Activated T-helper 1 cell treated with Interleukin-2 at 50 U/mL for 16 hours (primary cell): ENCODE measurements around the gene CNP.
"Not testable (repeated sequence)": the region's sequence is repeated elsewhere in the genome, so short reads cannot be mapped to it uniquely, and the experiment has no call there.

Experiments
- DNase-seq: peaks from one replicate; pipeline ENCODE4 v3.0.0-alpha.2; 2020; ENCODE audit warnings: low read depth

The CNP gene

GRCh38 chr17:41966463-41967140 lies at the start of gene CNP:
TSS of gene CNP (plus strand) at chr17:41966795. CDS start at chr17:41966885, 90 bp downstream.
- peak; percentile 88 for DNase-seq

DNA sequence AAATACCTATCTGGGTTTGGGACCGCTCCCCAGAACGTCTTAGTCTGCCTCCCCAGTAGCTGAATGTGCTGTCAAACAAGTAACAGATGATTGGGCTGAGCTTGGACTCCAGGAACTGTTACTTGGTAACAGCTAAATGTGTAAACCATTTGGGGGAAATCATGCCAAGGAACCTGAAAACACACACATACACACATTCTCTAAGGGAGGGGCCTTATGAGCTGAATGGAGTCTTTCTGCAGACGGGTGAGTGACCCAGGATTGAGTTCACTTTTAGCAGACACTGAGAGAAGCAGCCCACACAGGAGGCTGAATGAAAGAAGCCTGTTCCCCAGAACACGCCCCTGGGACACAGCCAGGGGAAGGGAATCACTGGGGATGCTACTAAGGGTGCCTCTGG lies 49.4 kb upstream of the CNP start:
- DNase-seq = no peak

DNA sequence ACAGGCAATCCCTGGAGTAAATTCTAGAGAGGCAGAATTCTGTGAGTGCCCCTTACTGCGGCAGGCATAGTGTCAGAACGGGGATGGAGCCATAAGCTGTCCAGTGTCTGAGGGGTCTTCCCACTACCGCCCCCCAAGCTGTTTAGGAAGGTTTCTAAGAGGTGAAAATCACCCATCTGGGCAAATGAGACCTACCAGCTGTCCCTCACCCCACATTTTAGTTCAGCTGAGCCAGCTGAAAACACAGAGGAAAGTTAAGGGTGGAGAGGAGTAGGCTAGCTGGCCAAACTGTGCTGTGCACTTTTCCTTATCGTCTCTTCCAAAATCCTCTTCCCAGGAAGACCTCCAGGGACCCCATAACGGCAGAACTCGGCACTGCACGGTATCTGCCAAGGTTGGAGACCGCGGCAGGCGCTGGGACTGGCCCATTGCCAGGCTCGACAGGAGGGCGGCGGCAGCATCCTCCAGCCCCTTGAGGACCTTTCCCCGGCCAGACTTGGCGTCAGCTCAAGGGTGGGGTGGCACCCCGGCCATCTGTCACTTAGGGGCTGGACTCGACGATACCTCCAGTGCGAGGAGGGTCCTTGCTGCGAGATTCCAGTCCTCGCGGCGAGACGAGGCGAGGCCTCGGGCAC lies 48.8 kb upstream of the CNP start:
- DNase-seq = peak; percentile 9

DNA sequence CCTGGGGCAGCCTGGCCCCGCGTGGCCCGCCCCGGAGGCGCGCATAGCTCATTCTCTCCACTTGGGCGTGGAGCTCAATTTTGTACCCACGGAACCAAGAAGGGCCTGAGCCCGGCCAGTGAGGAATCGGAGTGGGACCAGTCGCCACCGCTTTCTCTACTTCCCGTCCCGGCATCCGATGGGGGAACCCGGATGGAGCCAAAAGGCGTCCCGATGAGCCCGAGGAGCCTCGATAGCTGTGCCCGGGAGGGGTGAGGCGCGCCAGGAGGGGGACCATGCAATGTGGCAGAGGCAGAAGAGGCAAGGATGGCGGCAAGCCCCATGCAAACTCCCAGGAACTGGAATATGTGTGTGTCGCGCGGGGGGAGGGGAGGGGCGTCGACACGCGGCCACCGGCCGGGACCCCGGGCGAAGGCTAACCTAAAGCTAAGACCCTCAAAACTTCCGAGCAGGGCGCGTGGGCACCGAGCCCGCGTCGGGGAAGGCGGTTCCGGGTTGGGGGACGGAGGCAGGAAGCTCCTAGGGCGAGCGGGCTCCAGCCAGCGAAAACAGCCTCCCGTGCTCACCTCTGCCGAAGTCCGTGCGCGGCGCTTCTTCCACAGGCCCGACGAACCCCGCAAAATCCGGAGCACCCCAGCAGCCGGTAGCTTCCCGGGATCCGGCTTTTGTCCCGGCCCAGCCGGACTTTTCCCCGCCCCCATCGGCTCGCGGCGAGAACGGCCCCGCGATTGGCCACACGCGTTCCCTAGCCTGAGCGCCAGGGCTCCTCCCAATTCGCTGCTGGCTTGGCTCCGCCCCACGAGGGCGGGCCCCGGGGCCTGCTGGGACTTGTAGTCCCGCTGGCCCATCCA lies 48.1 kb upstream of the CNP start, which contains the start of gene ACLY:
Gene ACLY (minus strand): TSS at position 638 of the 851 bp plus-strand sequence. CDS start 5,078 bp downstream, outside the sequence.
- DNase-seq = peak; percentile 96

- no peak for DNase-seq
These were observed 47.3 kb upstream of the CNP start for GRCh38 chr17:41919165-41919817.

DNA sequence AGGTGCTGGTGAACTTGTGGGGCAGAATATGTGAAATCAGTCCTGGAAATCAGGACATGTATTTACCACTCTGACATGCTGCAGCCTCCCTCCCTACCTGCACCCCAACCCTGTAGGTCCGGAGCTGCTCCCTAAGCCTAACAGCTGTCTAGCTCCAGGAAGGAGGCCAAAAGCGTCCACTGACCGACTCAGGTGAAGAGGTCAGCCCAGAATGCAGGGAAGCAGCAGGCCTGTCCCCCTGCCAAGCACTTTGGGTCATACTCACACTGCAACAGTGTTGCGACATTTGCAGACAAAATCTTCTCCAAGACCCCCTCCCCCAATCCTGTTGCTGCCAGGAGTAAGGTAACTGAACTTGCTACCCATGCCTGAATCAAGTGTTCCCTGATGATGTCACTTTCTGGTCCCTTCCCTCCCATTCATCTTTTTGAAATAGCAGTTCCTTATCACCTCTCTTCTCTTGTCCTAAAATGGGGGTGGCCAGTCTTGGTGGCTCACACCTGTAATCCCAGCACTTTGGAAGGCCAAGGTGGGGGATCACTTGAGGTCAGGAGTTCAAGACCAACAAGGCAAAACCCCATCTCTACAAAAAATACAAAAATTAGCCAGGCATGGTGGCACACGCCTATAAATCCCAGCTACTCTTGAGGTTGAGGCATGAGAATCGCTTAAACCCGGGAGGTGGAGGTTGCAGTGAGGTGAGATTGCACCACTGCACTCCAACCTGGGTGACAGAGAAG lies 46.6 kb upstream of the CNP start:
- DNase-seq = no peak

- no peak for DNase-seq
These were observed 46.0 kb upstream of the CNP start for GRCh38 chr17:41920580-41920955.

DNA sequence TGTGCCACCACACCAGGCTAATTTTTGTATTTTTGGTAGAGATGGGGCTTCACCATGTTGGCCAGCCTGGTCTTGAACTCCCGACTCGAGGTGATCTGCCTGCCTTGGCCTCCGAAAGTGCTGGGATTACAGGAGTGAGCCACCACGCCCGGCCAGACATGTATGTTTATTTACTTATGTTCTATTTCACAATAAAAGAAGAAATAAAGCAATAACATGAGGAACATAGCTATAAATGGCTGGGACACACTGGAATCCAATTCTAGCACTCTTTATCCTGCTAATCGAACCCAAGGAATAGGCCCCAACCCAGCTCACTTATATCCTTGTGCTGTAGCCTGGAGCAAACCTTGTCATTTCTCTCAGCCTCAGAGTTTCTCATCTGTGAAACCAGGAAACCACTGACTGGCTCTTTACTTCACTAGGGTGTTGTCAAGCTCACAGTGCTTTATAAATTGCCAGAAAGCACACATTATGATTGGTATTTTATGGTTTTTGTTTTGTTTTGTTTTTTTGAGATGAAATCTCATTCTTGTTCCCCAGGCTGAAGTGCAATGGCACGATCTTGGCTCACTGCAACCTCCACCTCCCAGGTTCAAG lies 40.5 kb upstream of the CNP start:
- no peak for DNase-seq

DNA sequence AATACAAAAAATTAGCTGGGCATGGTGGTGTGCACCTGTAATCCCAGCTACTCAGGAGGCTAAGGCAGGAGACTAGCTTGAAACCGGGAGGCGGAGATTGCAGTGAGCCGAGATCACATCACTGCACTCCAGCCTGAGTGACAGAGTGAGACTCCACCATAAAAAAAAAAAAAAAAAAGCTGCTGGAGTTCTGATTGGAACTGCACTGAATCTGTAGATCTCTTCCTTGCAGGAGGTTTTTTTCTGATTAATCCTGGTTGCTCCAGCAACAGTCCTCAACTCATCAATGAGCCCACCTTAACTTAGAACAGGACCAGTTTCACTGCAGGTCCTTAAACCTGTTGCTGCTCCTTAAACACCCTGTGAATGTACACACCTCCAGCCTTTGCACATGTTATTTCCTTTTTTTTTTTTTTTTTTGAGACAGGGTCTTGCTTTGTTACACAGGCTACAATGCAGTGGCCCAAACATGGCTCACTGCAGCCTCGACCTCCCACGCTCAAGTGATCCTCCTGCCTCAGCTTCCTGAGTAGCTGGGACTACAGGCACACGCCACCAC lies 37.8 kb upstream of the CNP start:
- no peak for DNase-seq

DNA sequence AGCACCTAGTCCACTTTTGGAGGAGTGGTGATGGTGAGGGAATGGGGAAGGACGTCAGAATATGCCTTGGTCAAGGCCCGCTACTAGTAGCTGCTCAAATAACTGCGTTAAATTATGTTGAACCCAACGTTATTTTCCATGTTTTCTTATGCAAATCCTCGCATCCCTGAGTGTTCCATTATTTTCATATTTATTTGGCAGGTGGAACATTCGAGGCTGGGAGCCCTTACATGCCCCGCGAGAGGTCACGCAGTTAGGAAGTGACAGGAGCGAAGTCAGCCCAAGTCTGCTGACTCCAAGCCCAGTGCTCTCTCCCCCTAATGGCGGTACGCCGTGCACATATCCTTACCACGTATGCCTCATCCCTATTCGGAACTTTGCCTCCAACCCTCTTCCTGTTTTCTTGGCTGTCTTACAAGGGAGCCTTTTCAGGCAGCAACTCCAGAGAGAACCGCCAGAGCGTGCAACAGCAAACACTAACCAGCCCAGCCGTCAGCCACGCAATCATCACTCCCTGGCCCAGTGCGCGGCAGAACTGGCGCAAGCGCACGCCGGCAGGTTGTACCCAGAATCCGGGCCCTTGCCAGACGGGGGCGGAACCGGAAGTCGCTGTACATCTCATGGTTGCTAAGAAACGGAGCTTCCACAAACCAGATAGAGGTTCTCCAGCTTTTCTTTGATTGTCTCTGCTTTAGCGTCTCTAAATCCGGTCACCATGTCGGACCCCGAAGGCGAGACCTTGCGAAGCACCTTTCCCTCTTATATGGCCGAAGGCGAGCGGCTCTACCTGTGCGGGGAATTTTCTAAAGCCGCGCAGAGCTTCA lies 36.4 kb upstream of the CNP start, which contains the start of gene ODAD4:
Gene ODAD4 (plus strand): TSS at position 609 of the 824 bp plus-strand sequence. CDS start 107 bp downstream, at position 716.
- DNase-seq = peak; percentile 94

DNA sequence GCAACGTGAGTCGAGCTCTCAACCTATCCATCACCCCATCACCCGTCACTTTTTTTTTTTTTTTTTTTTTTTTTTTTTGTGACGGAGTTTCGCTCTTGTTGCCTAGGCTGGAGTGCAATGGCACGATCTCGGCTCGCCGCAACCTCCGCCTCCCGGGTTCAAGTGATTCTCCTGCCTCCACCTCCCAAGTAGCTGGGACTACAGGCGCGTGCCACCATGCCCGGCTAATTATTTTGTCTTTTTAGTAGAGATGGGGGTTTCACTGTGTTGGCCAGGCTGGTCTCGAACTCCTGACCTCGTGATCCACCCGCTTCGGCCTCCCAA lies 35.8 kb upstream of the CNP start:
- not testable (repeated sequence) for DNase-seq

DNA sequence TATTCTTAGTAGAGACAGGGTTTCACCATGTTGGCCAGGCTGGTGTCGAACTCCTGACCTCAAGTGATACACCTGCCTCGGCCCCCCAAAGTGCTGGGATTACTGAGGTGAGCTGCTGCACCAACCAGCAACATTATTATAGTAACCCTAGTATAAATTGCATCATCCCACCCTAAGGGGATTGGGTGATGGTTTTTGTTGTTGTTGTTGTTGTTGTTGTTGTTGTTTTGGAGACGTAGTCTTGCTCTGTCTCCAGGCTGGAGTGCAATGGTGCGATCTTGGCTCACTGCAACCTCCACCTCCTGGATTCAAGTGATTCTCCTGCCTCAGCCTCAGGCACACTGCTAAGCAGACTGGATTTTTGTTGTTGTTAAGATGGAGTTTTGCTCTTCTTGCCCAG lies 34.9 kb upstream of the CNP start:
- DNase-seq = not testable (repeated sequence)

GRCh38 chr17:41932816-41933389 lies 33.7 kb upstream of the CNP start:
- no peak for DNase-seq

DNA sequence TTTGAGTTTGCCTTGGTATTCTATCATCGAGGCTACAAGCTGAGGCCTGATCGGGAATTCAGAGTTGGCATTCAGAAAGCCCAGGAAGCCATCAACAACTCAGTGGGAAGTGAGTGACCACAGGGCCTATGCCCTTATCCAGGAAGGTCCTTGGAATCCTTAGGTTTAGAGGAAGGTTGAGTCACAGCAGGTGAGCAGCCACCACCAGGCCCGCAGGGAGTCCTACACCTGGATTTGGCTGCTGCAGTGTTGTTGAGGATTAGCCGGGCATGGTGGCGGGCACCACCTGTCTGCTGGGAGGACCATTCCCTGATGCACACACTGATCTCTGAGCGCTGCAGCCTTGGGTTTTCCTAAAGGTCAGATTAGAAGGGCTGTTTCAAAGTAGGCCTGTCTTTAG lies 31.0 kb upstream of the CNP start:
- no peak for DNase-seq

DNA sequence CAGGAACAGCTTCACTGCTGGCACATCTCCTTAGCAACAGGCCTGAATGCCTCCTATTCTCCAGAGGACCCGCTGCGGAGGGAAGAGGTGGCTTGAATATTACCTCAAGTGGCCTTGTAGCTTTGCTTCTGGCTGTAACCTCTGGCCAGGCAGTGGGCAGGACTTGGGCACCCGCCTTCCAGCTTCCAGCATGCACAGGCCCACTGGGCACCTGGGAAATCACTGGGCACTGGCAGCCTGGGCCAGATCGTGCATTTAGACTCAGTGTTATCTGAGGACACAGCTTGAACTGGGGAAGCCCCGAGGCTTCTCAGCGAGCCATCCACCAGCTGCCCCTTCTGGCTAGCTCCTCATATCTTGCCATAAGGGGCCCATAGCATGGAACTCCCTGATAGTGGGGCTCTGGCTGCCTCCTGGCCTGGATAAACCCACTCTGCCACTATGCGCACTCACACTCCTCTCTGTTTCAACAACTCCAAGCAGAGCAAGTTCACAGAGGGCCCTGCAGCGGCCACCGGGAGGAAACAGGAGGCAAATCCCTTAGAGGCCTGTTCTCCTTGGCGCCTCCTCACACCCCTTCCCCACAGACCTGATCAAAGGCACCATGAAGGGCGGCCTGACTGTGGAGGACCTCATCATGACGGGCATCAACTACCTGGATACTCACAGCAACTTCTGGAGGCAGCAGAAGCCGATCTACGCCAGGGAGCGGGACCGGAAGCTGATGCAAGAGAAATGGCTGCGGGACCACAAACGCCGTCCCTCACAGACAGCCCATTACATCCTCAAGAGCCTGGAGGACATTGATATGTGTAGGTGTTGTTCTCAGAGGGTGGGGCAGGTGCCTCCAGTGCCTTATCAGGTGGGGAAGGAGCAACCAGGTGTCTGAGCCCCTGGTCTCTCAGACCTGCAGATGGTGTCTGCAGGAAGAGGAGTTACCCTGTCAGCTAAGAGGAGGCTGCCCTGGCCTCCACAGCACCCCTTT lies 28.3 kb upstream of the CNP start:
- DNase-seq = no peak

- no peak for DNase-seq
These were observed 27.4 kb upstream of the CNP start for GRCh38 chr17:41939044-41939692.

DNA sequence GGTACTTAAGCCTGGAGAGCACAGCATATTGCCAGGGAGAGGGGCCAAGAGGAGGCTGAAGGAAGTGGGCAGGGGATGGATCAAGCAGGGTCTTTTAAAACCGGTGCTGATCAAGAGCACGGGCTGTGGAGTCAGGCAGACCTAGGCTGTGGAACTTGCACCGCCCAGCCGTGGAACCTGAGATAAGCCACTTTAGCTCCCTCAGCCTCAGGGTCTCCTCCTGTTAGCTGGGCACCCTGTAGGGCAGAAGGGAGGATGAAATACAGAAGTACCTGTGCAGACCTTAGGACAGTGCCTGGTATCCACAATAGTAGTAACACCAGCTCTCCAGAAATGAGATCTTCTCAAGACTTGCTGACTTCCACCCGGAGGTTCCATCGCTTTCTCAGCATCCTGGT lies 26.9 kb upstream of the CNP start:
- DNase-seq = no peak

DNA sequence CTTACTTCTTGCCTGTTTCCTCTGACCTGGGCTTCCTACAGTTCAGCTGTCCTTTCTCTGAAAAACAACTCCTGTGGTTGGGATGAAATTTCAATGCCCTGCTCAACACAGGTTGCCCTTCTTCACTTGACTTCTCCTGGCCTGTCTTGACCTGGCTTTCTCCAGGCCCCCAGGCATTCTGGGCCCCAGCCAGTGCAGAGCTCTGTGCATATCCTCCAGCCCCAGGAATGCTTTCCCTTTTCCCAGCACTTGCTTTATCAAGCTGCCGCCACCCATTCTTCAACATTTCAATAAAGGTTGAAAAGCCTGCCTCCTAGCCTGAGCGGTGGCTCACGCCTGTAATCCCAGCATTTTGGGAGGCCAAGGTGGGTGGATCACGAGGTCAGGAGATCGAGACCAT lies 25.4 kb upstream of the CNP start:
- DNase-seq = no peak
